Embryonic facial prominence (tissue), 1 donor: Measurements from ENCODE around the gene NHSL2.
"Not testable (repeated sequence)": the region's sequence is repeated elsewhere in the genome, so short reads cannot be mapped to it uniquely, and the experiment has no call there.

ENCODE experiments used
- DNase-seq: peaks from one replicate; pipeline ENCODE4 v3.0.0-alpha.2; 2016; ENCODE audit errors: extremely low spot score

The NHSL2 gene

GRCh38 chrX:72041871-72042851 lies 131.5 kb downstream of the NHSL2 start:
- DNase-seq = no peak

GRCh38 chrX:72042852-72043248 lies 132.2 kb downstream of the NHSL2 start:
- no peak for DNase-seq

GRCh38 chrX:72043636-72044035 lies 133.0 kb downstream of the NHSL2 start:
- DNase-seq = no peak

- DNase-seq = no peak
Observed at GRCh38 chrX:72045141-72045540, 134.5 kb downstream of the NHSL2 start.

- no peak for DNase-seq
Observed at GRCh38 chrX:72045552-72046277, 135.1 kb downstream of the NHSL2 start.

GRCh38 chrX:72046447-72046846 lies 135.8 kb downstream of the NHSL2 start:
- no peak for DNase-seq

- no peak for DNase-seq
Observed at GRCh38 chrX:72048510-72049455, 138.1 kb downstream of the NHSL2 start.

- DNase-seq = no peak
Observed at GRCh38 chrX:72050011-72050410, 139.4 kb downstream of the NHSL2 start.

GRCh38 chrX:72051589-72051988 lies 140.9 kb downstream of the NHSL2 start:
- no peak for DNase-seq

- no peak for DNase-seq
Observed at GRCh38 chrX:72052415-72053090, 141.9 kb downstream of the NHSL2 start.

- no peak for DNase-seq
Observed at GRCh38 chrX:72053508-72053907, 142.9 kb downstream of the NHSL2 start.

- DNase-seq = no peak
Observed at GRCh38 chrX:72054779-72055489, 144.3 kb downstream of the NHSL2 start.

GRCh38 chrX:72057331-72057730 lies 146.7 kb downstream of the NHSL2 start:
- no peak for DNase-seq

GRCh38 chrX:72057849-72058248 lies 147.2 kb downstream of the NHSL2 start:
- no peak for DNase-seq

GRCh38 chrX:72058346-72058745 lies 147.7 kb downstream of the NHSL2 start:
- not testable (repeated sequence) for DNase-seq

- DNase-seq = no peak
Observed at GRCh38 chrX:72060196-72060920, 149.7 kb downstream of the NHSL2 start.

GRCh38 chrX:72060921-72061490 lies 150.4 kb downstream of the NHSL2 start:
- DNase-seq = no peak

- no peak for DNase-seq
Observed at GRCh38 chrX:72062916-72063315, 152.3 kb downstream of the NHSL2 start.
